Upper lobe of right lung (tissue), 1 donor: Measurements from ENCODE around the gene C1orf21. TPM values are rescaled to one million over a fixed set of nuclear protein-coding genes. Genes with fewer than 3 reads are reported as not detected.
A peak's percentile ranks its signal among the peaks of the same experiment; 100 is the strongest.

Experiments used
- ATAC-seq: fragments of 200-7000 bp; cut with Tn5 transposase; one replicate; pipeline ENCODE4 v1.9.1; 2020; ENCODE audit warnings: mild to moderate bottlenecking, moderate library complexity
- DNase-seq: peaks from one replicate; pipeline ENCODE4 v3.0.0-alpha.2; 2020
- H3K27ac ChIP-seq: fragments of 200-600 bp; one replicate; pipeline ENCODE4 v1.8.0; 2022
- H3K27me3 ChIP-seq: fragments of 200-600 bp; one replicate; pipeline ENCODE4 v1.8.0; 2022; ENCODE audit warnings: mild to moderate bottlenecking
- H3K36me3 ChIP-seq: fragments of 200-600 bp; one replicate; pipeline ENCODE4 v1.8.0; 2022
- H3K4me1 ChIP-seq: fragments of 200-600 bp; one replicate; pipeline ENCODE4 v1.8.0; 2022
- H3K4me3 ChIP-seq: fragments of 200-600 bp; one replicate; pipeline ENCODE4 v1.8.0; 2022; ENCODE audit warnings: mild to moderate bottlenecking
- H3K9me3 ChIP-seq: fragments of 200-600 bp; one replicate; pipeline ENCODE4 v1.8.0; 2022
- CTCF ChIP-seq: fragments of 200-600 bp; IDR thresholded peaks from one replicate; pipeline ENCODE4 v1.8.0; 2022; ENCODE audit warnings: antibody characterized with exemption
- intact Hi-C: fragments of 100-400 bp; cut with DNase I; formaldehyde crosslinking; loops from one replicate; pipeline ENCODE4 v1.11.0; 2022
- total RNA-seq: library from RNA; stranded (reverse); fragmentation: NEBNext Ultra II Directional; extraction: Animal tissue kit (Norgen Biotek cat#: 25700); gene quantifications from one replicate; pipeline ENCODE4 v1.2.1, GENCODE V29; 2021
- donor health status: DM: no; HTN: yes; CAD: no; lungs with severe emphysema.

The C1orf21 gene
- total RNA-seq, 1 donor from 2014 or later: 78.8 TPM

- peak; percentile 95 for ATAC-seq
- no peak overlapping the region for H3K27ac ChIP-seq
These were observed 277.3 kb downstream of the C1orf21 start for GRCh38 chr1:184664042-184664660.

GRCh38 chr1:184664661-184665060 lies 277.8 kb downstream of the C1orf21 start:
- DNase-seq (no peak), ATAC-seq (peak; percentile 5)
- Histone ChIP-seq H3K4me1 (no peaks in the 10 kb centered on the region), H3K4me3 (no peak overlapping the region), H3K36me3 (no peaks in the 10 kb centered on the region), H3K9me3 (no peaks in the 10 kb centered on the region), H3K27me3 (no peaks in the 10 kb centered on the region), H3K27ac (no peak overlapping the region)
- no peak for TF ChIP-seq CTCF
- intact Hi-C loops: no loop called here

More at GRCh38 chr1:184664042-184664660, 277.3 kb downstream of the C1orf21 start:
- peak; percentile 88 for DNase-seq
- no peaks in the 10 kb centered on the region for H3K27me3 ChIP-seq
- no peaks in the 10 kb centered on the region for H3K4me1 ChIP-seq
- no peak overlapping the region for H3K4me3 ChIP-seq
- peak; percentile 93 for TF ChIP-seq CTCF
- intact Hi-C loops: no loop called here
- no peaks in the 10 kb centered on the region for H3K36me3 ChIP-seq
- H3K9me3 ChIP-seq: no peaks in the 10 kb centered on the region

- TF ChIP-seq CTCF: no peak
- intact Hi-C loops: no loop called here
- Histone ChIP-seq H3K4me1 (no peaks in the 10 kb centered on the region), H3K27me3 (no peaks in the 10 kb centered on the region), H3K9me3 (no peaks in the 10 kb centered on the region), H3K4me3 (no peak overlapping the region), H3K27ac (no peak overlapping the region), H3K36me3 (no peaks in the 10 kb centered on the region)
- ATAC-seq (no peak), DNase-seq (no peak)
These were observed 278.5 kb downstream of the C1orf21 start for GRCh38 chr1:184665360-184665759.

- H3K27ac ChIP-seq: no peak overlapping the region
- intact Hi-C loops: no loop called here
- no peaks in the 10 kb centered on the region for H3K9me3 ChIP-seq
- no peaks in the 10 kb centered on the region for H3K27me3 ChIP-seq
- no peaks in the 10 kb centered on the region for H3K36me3 ChIP-seq
- TF ChIP-seq CTCF: no peak
- no peak for DNase-seq
- no peak for ATAC-seq
- H3K4me3 ChIP-seq: no peak overlapping the region
- H3K4me1 ChIP-seq: no peaks in the 10 kb centered on the region
These were observed 282.6 kb downstream of the C1orf21 start for GRCh38 chr1:184669391-184669790.

GRCh38 chr1:184672013-184672726 lies 285.3 kb downstream of the C1orf21 start:
- no peaks in the 10 kb centered on the region for H3K36me3 ChIP-seq
- no peak overlapping the region for H3K27ac ChIP-seq
- H3K27me3 ChIP-seq: no peaks in the 10 kb centered on the region
- DNase-seq: no peak
- no peak for TF ChIP-seq CTCF
- H3K4me3 ChIP-seq: no peak overlapping the region
- no peaks in the 10 kb centered on the region for H3K9me3 ChIP-seq
- H3K4me1 ChIP-seq: no peaks in the 10 kb centered on the region
- intact Hi-C loops: no loop called here
- peak; percentile 53 for ATAC-seq
